ENCODE measurements around the gene IFNAR1.
"Not testable (repeated sequence)": the region's sequence is repeated elsewhere in the genome, so short reads cannot be mapped to it uniquely, and the experiment has no call there.

The IFNAR1 gene

GRCh38 chr21:33378081-33378480 lies 53.3 kb downstream of the IFNAR1 start:
- H3K36me3 ChIP-seq, result no peaks in the 10 kb centered on the region
- peak overlapping the region in 1 of 11 experiments; percentile 23; a peak in 1 of 22 replicates for H3K9ac ChIP-seq
- peak overlapping the region in 8 of 11 experiments; percentile 87 to 98 (median 95); a peak in 15 of 22 replicates for H3K4me2 ChIP-seq
- H3K9me3 ChIP-seq (replicated peaks in 1 of 11), result no peaks in the 10 kb centered on the region
- H3K27me3 ChIP-seq, result no peaks in the 10 kb centered on the region
- peak overlapping the region in 10 of 11 experiments; percentile 8 to 99 (median 97); a peak in 20 of 22 replicates for H3K27ac ChIP-seq
- peaks cover 65 to 100% (median 93%) of the 10 kb centered on the region in 10 experiments for H3K4me1 ChIP-seq
- H3K4me3 ChIP-seq, result no peak overlapping the region
- H4K20me1 ChIP-seq, result no peaks in the 10 kb centered on the region
- no peak for TF ChIP-seq Cebpa-rat (IDR thresholded peaks at IDR 0.05)

DNA sequence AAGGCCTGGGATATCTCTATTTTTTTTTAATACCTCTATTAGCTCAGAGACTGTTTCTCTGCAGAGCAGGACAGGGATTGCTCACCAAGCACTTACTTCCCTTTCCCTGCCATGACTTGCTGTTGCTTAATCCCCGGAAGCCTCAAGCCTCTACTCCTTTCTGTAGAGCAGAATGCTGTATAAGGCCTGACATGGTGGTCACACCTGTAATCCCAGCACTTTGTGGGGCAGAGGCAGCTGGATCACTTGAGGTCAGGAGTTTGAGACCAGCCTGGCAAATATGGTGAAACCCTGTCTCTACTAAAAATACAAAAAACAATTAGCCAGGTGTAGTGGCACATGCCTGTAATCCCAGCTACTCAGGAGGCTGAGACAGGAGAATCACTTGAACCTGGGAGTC lies 55.2 kb downstream of the IFNAR1 start:
- peak overlapping the region; percentile 87 to 99 (median 97) for H3K27ac ChIP-seq
- peak overlapping the region; percentile 87 to 98 (median 95) for H3K4me2 ChIP-seq
- H3K9me3 ChIP-seq (replicated peaks in 1 of 11); H3K36me3 ChIP-seq; H3K27me3 ChIP-seq; H4K20me1 ChIP-seq: not testable (repeated sequence)
- peak overlapping the region in 7 of 10 experiments; percentile 14 to 40 (median 31); a peak in 9 of 20 replicates for H3K4me3 ChIP-seq
- peak overlapping the region; percentile 73 to 93 (median 87) for H3K9ac ChIP-seq
- peak; percentile 75 to 94 (median 91); a peak in 21 of 22 replicates for TF ChIP-seq Cebpa-rat (IDR thresholded peaks at IDR 0.05)
- H3K4me1 ChIP-seq, result peaks cover 65 to 100% (median 99%) of the 10 kb centered on the region in 10 experiments

DNA sequence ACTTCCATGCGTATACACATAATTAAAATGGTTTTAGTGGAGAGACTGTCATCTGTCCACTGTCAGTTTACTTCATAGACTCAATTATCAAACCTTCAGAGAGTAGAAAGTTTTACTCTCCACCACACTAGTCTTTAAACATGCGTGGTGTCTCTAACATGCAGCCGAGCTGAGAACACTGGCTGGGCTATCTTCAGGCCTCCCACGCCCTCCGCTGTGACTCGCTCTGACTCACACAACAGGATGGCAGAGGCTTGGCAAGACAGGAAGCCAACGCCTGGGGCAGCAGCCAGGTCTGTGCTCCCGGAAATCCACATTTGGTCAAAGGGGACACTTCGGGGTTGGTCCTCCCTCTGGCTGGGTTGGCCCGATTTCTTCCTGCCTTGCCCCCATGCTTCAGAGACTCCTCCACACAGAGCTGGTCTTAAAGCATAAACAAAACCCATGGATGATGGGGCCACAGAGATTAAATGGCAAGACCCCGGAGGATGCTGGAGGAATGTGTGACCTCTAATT lies 55.8 kb downstream of the IFNAR1 start:
- no peaks in the 10 kb centered on the region for H4K20me1 ChIP-seq
- H3K27me3 ChIP-seq, result no peaks in the 10 kb centered on the region
- TF ChIP-seq Cebpa-rat (IDR thresholded peaks at IDR 0.05), result no peak
- peaks cover 59 to 100% (median 99%) of the 10 kb centered on the region in 10 experiments for H3K4me1 ChIP-seq
- H3K27ac ChIP-seq, result peak overlapping the region; percentile 87 to 99 (median 97)
- peak overlapping the region in 6 of 10 experiments; percentile 12 to 40 (median 32); a peak in 8 of 20 replicates for H3K4me3 ChIP-seq
- peak overlapping the region; percentile 87 to 98 (median 95) for H3K4me2 ChIP-seq
- H3K9me3 ChIP-seq (replicated peaks in 1 of 11), result no peaks in the 10 kb centered on the region
- peak overlapping the region; percentile 73 to 93 (median 87); a peak in 21 of 22 replicates for H3K9ac ChIP-seq
- no peaks in the 10 kb centered on the region for H3K36me3 ChIP-seq

GRCh38 chr21:33381381-33381780 lies 56.6 kb downstream of the IFNAR1 start:
- not testable (repeated sequence) for H3K9me3 ChIP-seq (replicated peaks in 1 of 11); H3K27me3 ChIP-seq; H4K20me1 ChIP-seq; H3K36me3 ChIP-seq
- Histone ChIP-seq H3K4me3 (peak overlapping the region in 3 of 10 experiments; percentile 15 to 49 (median 46); a peak in 2 of 20 replicates), H3K27ac (peak overlapping the region; percentile 87 to 99 (median 97)), H3K9ac (peak overlapping the region; percentile 54 to 93 (median 87); a peak in 20 of 22 replicates), H3K4me2 (peak overlapping the region; percentile 87 to 98 (median 95)), H3K4me1 (peaks cover 57 to 100% (median 96%) of the 10 kb centered on the region in 10 experiments)

GRCh38 chr21:33383056-33383888 lies 58.5 kb downstream of the IFNAR1 start:
- peak overlapping the region; percentile 87 to 98 (median 95) for H3K4me2 ChIP-seq
- H3K9ac ChIP-seq, result peak overlapping the region; percentile 78 to 93 (median 87)
- peak in 9 of 11 experiments; percentile 65 to 95 (median 90); a peak in 18 of 22 replicates for TF ChIP-seq Cebpa-rat (IDR thresholded peaks at IDR 0.05)
- H3K9me3 ChIP-seq (replicated peaks in 1 of 11), result no peaks in the 10 kb centered on the region
- peaks cover 57 to 100% (median 93%) of the 10 kb centered on the region in 10 experiments for H3K4me1 ChIP-seq
- H3K36me3 ChIP-seq, result no peaks in the 10 kb centered on the region
- H3K27me3 ChIP-seq, result no peaks in the 10 kb centered on the region
- H4K20me1 ChIP-seq, result no peaks in the 10 kb centered on the region
- peak overlapping the region; percentile 28 to 64 (median 46); a peak in 17 of 20 replicates for H3K4me3 ChIP-seq
- H3K27ac ChIP-seq, result peak overlapping the region; percentile 87 to 99 (median 97)

GRCh38 chr21:33384841-33385331 lies 60.1 kb downstream of the IFNAR1 start:
- Histone ChIP-seq H3K27ac (peak overlapping the region; percentile 87 to 99 (median 97); a peak in 21 of 22 replicates), H3K4me2 (peak overlapping the region; percentile 87 to 98 (median 95)), H3K27me3 (no peaks in the 10 kb centered on the region), H4K20me1 (no peaks in the 10 kb centered on the region), H3K4me1 (peaks cover 50 to 100% (median 90%) of the 10 kb centered on the region in 10 experiments), H3K4me3 (no peak overlapping the region), H3K9me3 (replicated peaks in 1 of 11) (no peaks in the 10 kb centered on the region), H3K9ac (peak overlapping the region in 10 of 11 experiments; percentile 21 to 93 (median 87); a peak in 15 of 22 replicates), H3K36me3 (no peaks in the 10 kb centered on the region)
- no peak for TF ChIP-seq Cebpa-rat (IDR thresholded peaks at IDR 0.05)

GRCh38 chr21:33386222-33386784 lies 61.5 kb downstream of the IFNAR1 start:
- peak overlapping the region in 9 of 11 experiments; percentile 36 to 99 (median 96); a peak in 17 of 22 replicates for H3K27ac ChIP-seq
- H3K4me3 ChIP-seq, result no peak overlapping the region
- H3K4me2 ChIP-seq, result peak overlapping the region in 6 of 11 experiments; percentile 50 to 97 (median 80); a peak in 10 of 22 replicates
- H3K4me1 ChIP-seq, result peaks cover 36 to 100% (median 84%) of the 10 kb centered on the region in 10 experiments
- TF ChIP-seq Cebpa-rat (IDR thresholded peaks at IDR 0.05), result no peak
- H3K36me3 ChIP-seq, result no peaks in the 10 kb centered on the region
- H3K9ac ChIP-seq, result peak overlapping the region in 2 of 11 experiments; percentile 24 to 33; a peak in 4 of 22 replicates
- H3K27me3 ChIP-seq, result no peaks in the 10 kb centered on the region
- H4K20me1 ChIP-seq, result no peaks in the 10 kb centered on the region
- no peaks in the 10 kb centered on the region for H3K9me3 ChIP-seq (replicated peaks in 1 of 11)

DNA sequence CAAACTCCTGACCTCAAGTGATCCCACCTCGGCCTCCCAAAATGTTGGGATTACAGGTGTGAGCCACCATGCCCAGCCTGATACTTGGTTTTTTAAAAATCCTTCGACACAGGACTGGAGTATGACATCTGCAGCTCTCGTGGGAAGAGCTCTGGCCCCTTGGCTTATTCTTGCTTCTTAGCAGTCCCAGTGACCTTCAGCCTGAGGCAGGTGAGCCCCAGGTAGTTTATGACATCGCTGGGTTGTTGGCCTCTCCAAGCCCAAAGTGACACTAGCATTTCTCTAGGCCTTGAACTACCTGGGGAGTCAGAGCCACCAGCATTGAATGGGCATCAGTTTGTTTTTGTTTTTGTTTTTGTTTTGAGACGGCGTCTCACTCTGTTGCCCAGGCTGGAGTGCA lies 62.5 kb downstream of the IFNAR1 start:
- Histone ChIP-seq H3K9ac (peak overlapping the region in 5 of 11 experiments; percentile 20 to 76 (median 71); a peak in 8 of 22 replicates), H3K9me3 (replicated peaks in 1 of 11) (no peaks in the 10 kb centered on the region), H3K27me3 (no peaks in the 10 kb centered on the region), H3K27ac (peak overlapping the region in 10 of 11 experiments; percentile 47 to 99 (median 93); a peak in 20 of 22 replicates), H3K36me3 (no peaks in the 10 kb centered on the region), H3K4me3 (no peak overlapping the region), H3K4me2 (peak overlapping the region in 7 of 11 experiments; percentile 63 to 97 (median 76); a peak in 13 of 22 replicates), H3K4me1 (peaks cover 26 to 100% (median 83%) of the 10 kb centered on the region in 10 experiments), H4K20me1 (no peaks in the 10 kb centered on the region)
- TF ChIP-seq Cebpa-rat (IDR thresholded peaks at IDR 0.05), result no peak

Measured in BLaER1 treated with 17β-estradiol and CSF1 and Interleukin-3, amounts not matched to agents 10 nM and 100 nM (cell line).